OCI-LY3 (cell line): ENCODE data around the gene RNF186.

ENCODE experiments used
- H2AFZ ChIP-seq: fragments of 200-600, 300-600 bp; shearing (Covaris generic); 2 replicates; pipeline ENCODE4 v1.6.0; 2014; ENCODE audit warnings: antibody characterized with exemption, low read depth, low read length
- H3K27ac ChIP-seq: fragments of 200-600, 300-600 bp; sonication (generic); 2 replicates; pipeline ENCODE4 v1.5.1; 2014; ENCODE audit warnings: mild to moderate bottlenecking, low read length, moderate library complexity, mixed read lengths
- H3K27me3 ChIP-seq: fragments of 200-600, 300-600 bp; sonication (generic); 2 replicates; pipeline ENCODE4 v1.6.1; 2014; ENCODE audit warnings: low read depth, low read length, mixed read lengths
- H3K36me3 ChIP-seq: fragments of 200-600, 300-600 bp; sonication (generic); replicated peaks from 2 replicates; pipeline ENCODE3; 2014; ENCODE audit warnings: low read depth, low read length, mixed read lengths
- H3K4me1 ChIP-seq: fragments of 300-600, 200-600 bp; sonication (generic); 2 replicates; pipeline ENCODE4 v1.6.1; 2014; ENCODE audit warnings: low read length, mixed read lengths
- H3K4me2 ChIP-seq: fragments of 200-600, 300-600 bp; sonication (generic); 2 replicates; pipeline ENCODE4 v1.6.1; 2014; ENCODE audit warnings: low read length, mixed read lengths
- H3K4me3 ChIP-seq: fragments of 300-600, 200-600 bp; sonication (generic); 2 replicates; pipeline ENCODE4 v1.5.1; 2014; ENCODE audit warnings: antibody characterized with exemption, mild to moderate bottlenecking, low read length, moderate library complexity
- H3K79me2 ChIP-seq: fragments of 300-600, 200-600 bp; shearing (Covaris generic); 2 replicates; pipeline ENCODE4 v1.6.1; 2014; ENCODE audit warnings: mild to moderate bottlenecking, low read length, mixed read lengths
- H3K9ac ChIP-seq: fragments of 300-600, 200-600 bp; shearing (Covaris generic); 2 replicates; pipeline ENCODE4 v1.6.0; 2014; ENCODE audit warnings: mild to moderate bottlenecking, low read length, moderate library complexity
- H3K9me3 ChIP-seq: fragments of 200-600, 300-600 bp; shearing (Covaris generic); 2 replicates; pipeline ENCODE4 v1.6.1; 2014; ENCODE audit warnings: low read length, mixed read lengths; ENCODE audit not compliant: insufficient read depth
- H4K20me1 ChIP-seq: fragments of 200-600, 300-600 bp; sonication (generic); 2 replicates; pipeline ENCODE4 v1.6.1; 2016; ENCODE audit warnings: low read length, mixed read lengths; ENCODE audit not compliant: insufficient read depth
- EZH2phosphoT487 ChIP-seq: fragments of 200-600 bp; shearing (Covaris generic); IDR thresholded peaks from 2 replicates; pipeline ENCODE4 v1.6.1; 2018; ENCODE audit warnings: antibody characterized with exemption, mixed run types, low read depth
- TF ChIP-seq, protein P1 (sequence below): fragments of 200-600, 300-600 bp; sonication (generic); IDR thresholded peaks from 2 replicates; pipeline ENCODE4 v1.5.1; 2014; ENCODE audit warnings: antibody characterized with exemption, low read length, low read depth

RNF186 gene

DNA sequence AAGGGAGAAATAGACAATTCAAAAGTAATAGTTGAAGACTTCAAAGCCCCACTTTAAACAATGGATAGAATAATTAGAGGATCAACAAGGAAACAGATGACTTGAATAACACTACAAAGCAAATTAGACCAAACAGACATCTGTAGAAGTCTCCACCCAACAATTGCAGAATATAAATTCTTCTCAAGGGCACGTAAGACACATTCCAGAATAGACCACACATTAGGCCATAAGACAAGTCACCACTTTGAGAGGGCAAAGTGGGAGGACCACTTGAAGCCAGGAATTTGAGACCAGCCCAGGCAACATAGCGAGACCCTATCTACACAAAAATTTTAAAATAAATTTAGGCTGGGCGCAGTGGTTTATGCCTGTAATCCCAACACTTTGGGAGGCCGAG, 20.5 kb upstream of the RNF186 start:
- TF ChIP-seq EZH2phosphoT487 = no peak
- TF ChIP-seq, protein P1, sequence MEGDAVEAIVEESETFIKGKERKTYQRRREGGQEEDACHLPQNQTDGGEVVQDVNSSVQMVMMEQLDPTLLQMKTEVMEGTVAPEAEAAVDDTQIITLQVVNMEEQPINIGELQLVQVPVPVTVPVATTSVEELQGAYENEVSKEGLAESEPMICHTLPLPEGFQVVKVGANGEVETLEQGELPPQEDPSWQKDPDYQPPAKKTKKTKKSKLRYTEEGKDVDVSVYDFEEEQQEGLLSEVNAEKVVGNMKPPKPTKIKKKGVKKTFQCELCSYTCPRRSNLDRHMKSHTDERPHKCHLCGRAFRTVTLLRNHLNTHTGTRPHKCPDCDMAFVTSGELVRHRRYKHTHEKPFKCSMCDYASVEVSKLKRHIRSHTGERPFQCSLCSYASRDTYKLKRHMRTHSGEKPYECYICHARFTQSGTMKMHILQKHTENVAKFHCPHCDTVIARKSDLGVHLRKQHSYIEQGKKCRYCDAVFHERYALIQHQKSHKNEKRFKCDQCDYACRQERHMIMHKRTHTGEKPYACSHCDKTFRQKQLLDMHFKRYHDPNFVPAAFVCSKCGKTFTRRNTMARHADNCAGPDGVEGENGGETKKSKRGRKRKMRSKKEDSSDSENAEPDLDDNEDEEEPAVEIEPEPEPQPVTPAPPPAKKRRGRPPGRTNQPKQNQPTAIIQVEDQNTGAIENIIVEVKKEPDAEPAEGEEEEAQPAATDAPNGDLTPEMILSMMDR = no peak
- Histone ChIP-seq H3K4me2 (no peak overlapping the region), H3K79me2 (no peaks in the 10 kb centered on the region), H2AFZ (no peak overlapping the region), H3K9ac (no peak overlapping the region), H3K36me3 (no peaks in the 10 kb centered on the region), H3K4me3 (no peak overlapping the region), H3K9me3 (no peaks in the 10 kb centered on the region), H4K20me1 (no peaks in the 10 kb centered on the region), H3K27ac (no peak overlapping the region), H3K27me3 (no peaks in the 10 kb centered on the region), H3K4me1 (peaks cover 2% of the 10 kb centered on the region; the same call in 1 of the 2 replicates)

DNA sequence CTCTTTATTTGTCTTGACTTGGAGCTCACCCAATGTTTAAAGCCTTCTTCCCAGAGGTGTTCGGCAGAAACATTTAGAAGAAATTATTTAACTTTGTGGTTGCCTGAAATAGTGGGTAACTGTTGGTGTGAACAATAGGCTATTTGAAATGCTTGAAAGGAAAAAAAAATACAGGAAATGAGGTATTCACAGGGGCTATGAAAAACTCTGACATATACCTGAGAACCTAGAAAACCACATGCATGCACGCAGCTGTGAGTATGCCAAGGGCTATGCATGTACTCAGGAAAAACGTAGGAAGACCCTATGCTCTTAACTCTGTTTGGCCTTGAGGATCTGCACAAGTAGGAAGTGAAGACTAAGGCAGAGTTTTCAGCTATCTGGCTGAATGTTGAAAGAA, 16.4 kb upstream of the RNF186 start:
- H4K20me1 ChIP-seq = no peaks in the 10 kb centered on the region
- H3K9ac ChIP-seq = no peak overlapping the region
- H3K27me3 ChIP-seq = no peaks in the 10 kb centered on the region
- H3K36me3 ChIP-seq = no peaks in the 10 kb centered on the region
- TF ChIP-seq, protein P1 = no peak
- no peak for TF ChIP-seq EZH2phosphoT487
- H3K4me3 ChIP-seq = no peak overlapping the region
- no peaks in the 10 kb centered on the region for H3K4me1 ChIP-seq
- no peaks in the 10 kb centered on the region for H3K79me2 ChIP-seq
- H3K27ac ChIP-seq = no peak overlapping the region
- no peak overlapping the region for H2AFZ ChIP-seq
- H3K9me3 ChIP-seq = no peaks in the 10 kb centered on the region
- no peak overlapping the region for H3K4me2 ChIP-seq

- H3K4me3 ChIP-seq = no peak overlapping the region
- no peak overlapping the region for H3K9ac ChIP-seq
- no peak overlapping the region for H2AFZ ChIP-seq
- no peaks in the 10 kb centered on the region for H4K20me1 ChIP-seq
- no peak overlapping the region for H3K4me2 ChIP-seq
- H3K9me3 ChIP-seq = no peaks in the 10 kb centered on the region
- H3K36me3 ChIP-seq = no peaks in the 10 kb centered on the region
- H3K79me2 ChIP-seq = no peaks in the 10 kb centered on the region
- no peaks in the 10 kb centered on the region for H3K4me1 ChIP-seq
- no peak for TF ChIP-seq EZH2phosphoT487
- TF ChIP-seq, protein P1 = no peak
- no peak overlapping the region for H3K27ac ChIP-seq
- H3K27me3 ChIP-seq = no peaks in the 10 kb centered on the region
Observed at GRCh38 chr1:19828546-19828945, 13.5 kb upstream of the RNF186 start.

DNA sequence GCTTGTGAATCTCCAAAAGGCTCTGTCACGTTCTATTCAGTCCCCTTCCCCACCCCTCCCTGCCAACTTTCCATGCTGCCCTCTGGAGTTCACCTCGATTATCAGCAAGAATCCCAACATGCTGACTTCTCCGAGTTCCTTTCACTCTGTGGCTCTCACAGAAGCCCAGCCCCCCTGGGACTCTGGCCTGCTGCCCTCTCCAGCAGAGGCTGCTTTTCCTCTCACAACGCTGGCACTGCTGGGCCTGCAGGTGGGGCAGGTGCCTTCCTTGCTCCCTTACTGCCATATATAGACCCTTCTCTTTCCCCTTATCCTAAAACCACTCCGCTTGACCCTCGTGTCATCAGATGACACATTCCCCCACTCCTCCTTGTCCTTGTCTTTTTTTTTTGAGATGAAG, 10.2 kb upstream of the RNF186 start:
- Histone ChIP-seq H3K79me2 (no peaks in the 10 kb centered on the region), H3K9me3 (no peaks in the 10 kb centered on the region), H3K36me3 (no peaks in the 10 kb centered on the region), H3K27ac (no peak overlapping the region), H3K4me1 (no peaks in the 10 kb centered on the region), H4K20me1 (no peaks in the 10 kb centered on the region), H3K9ac (no peak overlapping the region), H2AFZ (no peak overlapping the region), H3K4me2 (no peak overlapping the region), H3K27me3 (no peaks in the 10 kb centered on the region), H3K4me3 (no peak overlapping the region)
- TF ChIP-seq, protein P1 = no peak
- TF ChIP-seq EZH2phosphoT487 = no peak
